SK-N-SH treated with all-trans-retinoic acid at 6 μM for 48 hours (cell line): ENCODE measurements around the gene PCSK5.

Source experiments
- ATAC-seq: fragments of 200-7000 bp; cut with Tn5 transposase; 3 replicates; pipeline ENCODE4 v1.9.1; 2020; ENCODE audit warnings: mild to moderate bottlenecking, moderate library complexity
- CSDC2 ChIP-seq: fragments of 250-450 bp; sonication (Bioruptor Pico); IDR thresholded peaks from 2 replicates; pipeline ENCODE4 v1.5.0; 2020; ENCODE audit warnings: mild to moderate bottlenecking, moderate library complexity
- ESRRG ChIP-seq: fragments of 250-450 bp; sonication (Bioruptor Pico); IDR thresholded peaks from 2 replicates; pipeline ENCODE4 v1.6.1; 2021; ENCODE audit warnings: mild to moderate bottlenecking
- GLIS3 ChIP-seq: fragments of 250-450 bp; sonication (Bioruptor Pico); IDR thresholded peaks from 2 replicates; pipeline ENCODE4 v1.5.0; 2020; ENCODE audit warnings: mild to moderate bottlenecking, moderate library complexity
- OSR1 ChIP-seq: fragments of 250-450 bp; sonication (Bioruptor Pico); IDR thresholded peaks from 2 replicates; pipeline ENCODE4 v1.8.0; 2022; ENCODE audit warnings: moderate library complexity, mild to moderate bottlenecking, inconsistent platforms
- PATZ1 ChIP-seq: fragments of 250-450 bp; sonication (Bioruptor Pico); IDR thresholded peaks from 2 replicates; pipeline ENCODE4 v1.8.0; 2020; ENCODE audit warnings: mild to moderate bottlenecking, moderate library complexity, borderline replicate concordance
- POU6F1 ChIP-seq: fragments of 250-450 bp; sonication (Bioruptor Pico); IDR thresholded peaks from 2 replicates; pipeline ENCODE4 v1.8.0; 2021; ENCODE audit warnings: low read depth, mild to moderate bottlenecking, moderate library complexity, borderline replicate concordance
- PPARA ChIP-seq: fragments of 250-450 bp; sonication (Bioruptor Pico); IDR thresholded peaks from 2 replicates; pipeline ENCODE4 v1.5.0; 2020; ENCODE audit warnings: mild to moderate bottlenecking, borderline replicate concordance
- RARB ChIP-seq: fragments of 250-450 bp; sonication (Bioruptor Pico); IDR thresholded peaks from 2 replicates; pipeline ENCODE4 v1.8.0; 2021; ENCODE audit warnings: mild to moderate bottlenecking, moderate library complexity
- SNAI2 ChIP-seq: fragments of 250-450 bp; sonication (Bioruptor Pico); IDR thresholded peaks from 2 replicates; pipeline ENCODE4 v1.5.0; 2020; ENCODE audit warnings: mild to moderate bottlenecking, moderate library complexity
- TCF4 ChIP-seq: fragments of 250-450 bp; sonication (Bioruptor Pico); IDR thresholded peaks from 2 replicates; pipeline ENCODE4 v1.8.0; 2021; ENCODE audit warnings: mild to moderate bottlenecking, moderate library complexity, borderline replicate concordance
- TOX ChIP-seq: fragments of 250-450 bp; sonication (Bioruptor Pico); IDR thresholded peaks from 2 replicates; pipeline ENCODE4 v1.8.0; 2021; ENCODE audit warnings: mild to moderate bottlenecking, moderate library complexity, borderline replicate concordance
- TSHZ2 ChIP-seq: fragments of 250-450 bp; sonication (Bioruptor Pico); IDR thresholded peaks from 2 replicates; pipeline ENCODE4 v1.5.0; 2020; ENCODE audit warnings: mild to moderate bottlenecking, moderate library complexity
- ZC3H10 ChIP-seq: fragments of 250-450 bp; sonication (Bioruptor Pico); IDR thresholded peaks from 2 replicates; pipeline ENCODE4 v1.5.1; 2021; ENCODE audit warnings: mild to moderate bottlenecking, moderate library complexity
- ZFP30 ChIP-seq: fragments of 450-650 bp; formaldehyde crosslinking; IDR thresholded peaks from 2 replicates; pipeline ENCODE4 v1.5.0; 2022; ENCODE audit warnings: mild to moderate bottlenecking, moderate library complexity
- ZNF565 ChIP-seq: fragments of 450-650 bp; formaldehyde crosslinking; conservative IDR thresholded peaks from 2 replicates; pipeline ENCODE4 v1.5.0; 2020; ENCODE audit warnings: low read depth, mild to moderate bottlenecking, moderate library complexity
- ZNF70 ChIP-seq: fragments of 450-650 bp; formaldehyde crosslinking; IDR thresholded peaks from 2 replicates; pipeline ENCODE4 v1.5.0; 2020; ENCODE audit warnings: mild to moderate bottlenecking, moderate library complexity
- TF ChIP-seq, protein P1 (sequence below): fragments of 250-450 bp; sonication (Bioruptor Pico); IDR thresholded peaks from 2 replicates; pipeline ENCODE4 v1.5.1; 2021; ENCODE audit warnings: mild to moderate bottlenecking, moderate library complexity

PCSK5 gene

DNA sequence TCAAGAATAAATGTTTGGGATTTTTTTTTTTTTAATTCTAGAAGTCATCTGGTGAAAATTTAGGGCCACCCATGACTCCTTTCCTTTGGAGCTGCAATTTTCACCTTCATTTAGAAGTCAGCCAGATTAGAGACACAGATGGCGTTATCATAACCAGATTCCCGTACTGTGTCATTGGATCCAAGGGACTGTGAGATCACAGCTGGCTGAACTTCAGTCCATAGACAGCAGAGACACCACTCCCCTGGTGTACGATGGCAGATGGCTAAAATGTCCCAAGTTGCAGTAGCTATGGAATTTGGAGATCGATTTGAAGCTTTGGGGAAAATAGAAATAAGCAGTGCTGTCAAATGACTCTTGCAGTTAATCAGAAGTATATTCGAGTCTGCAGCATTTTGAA lies 287.5 kb downstream of the PCSK5 start (continued):
- TF ChIP-seq PATZ1 (CRISPR knock-in tag): no peak
- no peak for TF ChIP-seq OSR1
- TF ChIP-seq, protein P1, sequence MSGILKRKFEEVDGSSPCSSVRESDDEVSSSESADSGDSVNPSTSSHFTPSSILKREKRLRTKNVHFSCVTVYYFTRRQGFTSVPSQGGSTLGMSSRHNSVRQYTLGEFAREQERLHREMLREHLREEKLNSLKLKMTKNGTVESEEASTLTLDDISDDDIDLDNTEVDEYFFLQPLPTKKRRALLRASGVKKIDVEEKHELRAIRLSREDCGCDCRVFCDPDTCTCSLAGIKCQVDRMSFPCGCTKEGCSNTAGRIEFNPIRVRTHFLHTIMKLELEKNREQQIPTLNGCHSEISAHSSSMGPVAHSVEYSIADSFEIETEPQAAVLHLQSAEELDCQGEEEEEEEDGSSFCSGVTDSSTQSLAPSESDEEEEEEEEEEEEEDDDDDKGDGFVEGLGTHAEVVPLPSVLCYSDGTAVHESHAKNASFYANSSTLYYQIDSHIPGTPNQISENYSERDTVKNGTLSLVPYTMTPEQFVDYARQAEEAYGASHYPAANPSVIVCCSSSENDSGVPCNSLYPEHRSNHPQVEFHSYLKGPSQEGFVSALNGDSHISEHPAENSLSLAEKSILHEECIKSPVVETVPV (CRISPR knock-in tag): no peak
- TF ChIP-seq PPARA (CRISPR knock-in tag): no peak
- TF ChIP-seq, all 23 proteins: peak for 0

- no peak for ATAC-seq
- TF ChIP-seq ZC3H10: no peak
- TF ChIP-seq ZNF70 (CRISPR knock-in tag): no peak
- no peak for TF ChIP-seq TSHZ2 (CRISPR knock-in tag)
- TF ChIP-seq, all 23 proteins: peak for 0
Observed at GRCh38 chr9:76180541-76180940, 290.1 kb downstream of the PCSK5 start.

GRCh38 chr9:76181020-76181641 lies 290.7 kb downstream of the PCSK5 start:
- ATAC-seq: no peak
- TF ChIP-seq ZNF565: no peak
- no peak for TF ChIP-seq RARB (CRISPR knock-in tag)
- TF ChIP-seq ZFP30 (CRISPR knock-in tag): no peak
- no peak for TF ChIP-seq ESRRG (CRISPR knock-in tag)
- no peak for TF ChIP-seq SNAI2 (CRISPR knock-in tag)
- no peak for TF ChIP-seq CSDC2 (CRISPR knock-in tag)
- no peak for TF ChIP-seq TSHZ2 (CRISPR knock-in tag)
- TF ChIP-seq GLIS3 (CRISPR knock-in tag): no peak
- TF ChIP-seq TOX (CRISPR knock-in tag): no peak
- no peak for TF ChIP-seq OSR1
- TF ChIP-seq, protein P1 (CRISPR knock-in tag): no peak
- no peak for TF ChIP-seq PPARA (CRISPR knock-in tag)
- TF ChIP-seq ZC3H10: no peak
- TF ChIP-seq TCF4 (CRISPR knock-in tag): no peak
- no peak for TF ChIP-seq POU6F1 (CRISPR knock-in tag)
